Esophagus squamous epithelium (tissue), 5 donors: Measurements from ENCODE around the gene SLC2A13. TPM values are rescaled to one million over a fixed set of nuclear protein-coding genes. Genes with fewer than 3 reads are reported as not detected.

Experiments used
- DNase-seq: peaks from one replicate; lab custom pipeline; 2025; lab: John Stamatoyannopoulos, UW
- H3K27ac ChIP-seq, 4 donors: fragments of 200-600 bp; sonication (generic); one replicate each; pipeline ENCODE4 v1.5.1; 2016 to 2019; ENCODE audit warnings: mild to moderate bottlenecking in 1 of 4
- H3K27me3 ChIP-seq, 4 donors: fragments of 200-600 bp; sonication (generic); 1 replicate in 3 of 4; 2 replicates in 1 of 4; pipeline versions ENCODE4 v1.5.1 to v1.6.0; 2017 to 2021; ENCODE audit warnings: antibody characterized with exemption in 1 of 4
- H3K36me3 ChIP-seq, 3 donors: fragments of 200-600 bp; sonication (generic); one replicate each; pipeline ENCODE4 v1.5.1; 2016 to 2019
- H3K4me1 ChIP-seq, 3 donors: fragments of 200-600 bp; sonication (generic); one replicate each; pipeline ENCODE4 v1.5.1; 2017 to 2019
- H3K4me3 ChIP-seq, 4 donors: fragments of 200-600 bp; sonication (generic); 1 replicate in 3 of 4; 2 replicates in 1 of 4; pipeline ENCODE4 v1.5.1; 2016 to 2019; ENCODE audit warnings: mild to moderate bottlenecking in 2 of 4, moderate library complexity in 1 of 4
- H3K9me3 ChIP-seq, 3 donors: fragments of 200-600 bp; sonication (generic); one replicate each; pipeline ENCODE4 v1.5.1; 2016 to 2019
- POLR2A ChIP-seq, 4 donors: fragments of 450-650 bp; IDR thresholded peaks; one replicate each; pipeline ENCODE4 v1.6.1; 2017; ENCODE audit warnings: antibody characterized with exemption in 4 of 4, mild to moderate bottlenecking in 4 of 4, moderate library complexity in 3 of 4
- WGBS, 2 donors: methylation state at CpG; one replicate each; pipeline ENCODE4 v1.1.5; 2018; 5-methylcytosine and 5-hydroxymethylcytosine counted together
- intact Hi-C: fragments of 100-400 bp; cut with DNase I; formaldehyde crosslinking; loops from one replicate; pipeline ENCODE4 v1.15.0; 2022
- total RNA-seq, 4 donors: library from RNA; depleted of rRNA; stranded (reverse); fragments of >200 nt; gene quantifications; one replicate each; pipeline ENCODE4 v1.1.0, GENCODE V29; 2016
- TF ChIP-seq, protein P1 (sequence below), 6 experiments: fragments of 450-650 bp in 4 of 6; fragments of 200-600 bp in 2 of 6; sonication (generic) in 2 of 6; IDR thresholded peaks; one replicate each; pipeline ENCODE4 v1.5.1; 2016 to 2019; ENCODE audit warnings: antibody characterized with exemption in 6 of 6, mild to moderate bottlenecking in 4 of 6, moderate library complexity in 4 of 6
- donor health status: DM: yes; HTN: yes; CAD: no.

The SLC2A13 gene
- total RNA-seq, 4 donors from 2014 or later = 2.6 to 10.5 (median 4.0) TPM

DNA sequence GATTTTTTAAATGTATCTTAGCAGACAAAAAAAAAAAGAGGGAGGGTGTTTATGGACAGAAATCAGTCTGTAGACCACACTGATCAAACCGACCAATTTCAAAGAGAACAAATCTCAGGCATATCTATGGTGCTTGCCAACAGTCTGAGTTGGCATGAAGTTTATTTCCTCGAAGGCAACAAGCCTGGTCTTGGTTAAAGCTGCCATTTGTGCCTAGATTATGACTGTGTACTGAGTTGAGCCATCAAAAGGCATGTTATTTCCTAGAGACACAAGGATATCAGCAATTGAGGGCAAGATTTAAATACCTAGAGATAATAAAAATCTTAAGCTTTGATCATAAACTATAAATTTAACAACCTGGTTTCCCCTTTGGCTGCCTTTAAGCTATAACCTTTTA, 119.2 kb downstream of the SLC2A13 start:
- no peaks in the 10 kb centered on the region for H3K36me3 ChIP-seq
- no peak for DNase-seq
- peaks cover 0 to 6% (median 0%) of the 10 kb centered on the region in 3 donors for H3K4me1 ChIP-seq
- intact Hi-C loops = no loop called here
- H3K9me3 ChIP-seq = no peaks in the 10 kb centered on the region
- no peak overlapping the region for H3K4me3 ChIP-seq
- H3K27ac ChIP-seq = no peak overlapping the region
- H3K27me3 ChIP-seq = no peaks in the 10 kb centered on the region
- 28 to 30% methylated on average over 2 of the region's 2 CpGs for WGBS, 2 donors
- TF ChIP-seq POLR2A (IDR thresholded peaks at IDR 0.05) = no peak
- TF ChIP-seq, protein P1, sequence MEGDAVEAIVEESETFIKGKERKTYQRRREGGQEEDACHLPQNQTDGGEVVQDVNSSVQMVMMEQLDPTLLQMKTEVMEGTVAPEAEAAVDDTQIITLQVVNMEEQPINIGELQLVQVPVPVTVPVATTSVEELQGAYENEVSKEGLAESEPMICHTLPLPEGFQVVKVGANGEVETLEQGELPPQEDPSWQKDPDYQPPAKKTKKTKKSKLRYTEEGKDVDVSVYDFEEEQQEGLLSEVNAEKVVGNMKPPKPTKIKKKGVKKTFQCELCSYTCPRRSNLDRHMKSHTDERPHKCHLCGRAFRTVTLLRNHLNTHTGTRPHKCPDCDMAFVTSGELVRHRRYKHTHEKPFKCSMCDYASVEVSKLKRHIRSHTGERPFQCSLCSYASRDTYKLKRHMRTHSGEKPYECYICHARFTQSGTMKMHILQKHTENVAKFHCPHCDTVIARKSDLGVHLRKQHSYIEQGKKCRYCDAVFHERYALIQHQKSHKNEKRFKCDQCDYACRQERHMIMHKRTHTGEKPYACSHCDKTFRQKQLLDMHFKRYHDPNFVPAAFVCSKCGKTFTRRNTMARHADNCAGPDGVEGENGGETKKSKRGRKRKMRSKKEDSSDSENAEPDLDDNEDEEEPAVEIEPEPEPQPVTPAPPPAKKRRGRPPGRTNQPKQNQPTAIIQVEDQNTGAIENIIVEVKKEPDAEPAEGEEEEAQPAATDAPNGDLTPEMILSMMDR (IDR thresholded peaks at IDR 0.05) = no peak

- TF ChIP-seq, protein P1 (IDR thresholded peaks at IDR 0.05) = no peak
- TF ChIP-seq POLR2A (IDR thresholded peaks at IDR 0.05) = no peak
- DNase-seq = no peak
- intact Hi-C loops = no loop called here
Observed at GRCh38 chr12:39984670-39985069, 121.2 kb downstream of the SLC2A13 start.

GRCh38 chr12:39975374-39975918, 130.4 kb downstream of the SLC2A13 start:
- Histone ChIP-seq H3K36me3 (no peaks in the 10 kb centered on the region), H3K27me3 (no peaks in the 10 kb centered on the region), H3K27ac (no peak overlapping the region), H3K4me1 (peaks cover 0 to 3% (median 0%) of the 10 kb centered on the region in 3 donors), H3K9me3 (no peaks in the 10 kb centered on the region), H3K4me3 (no peak overlapping the region)
- intact Hi-C loops = no loop called here
- no peak for TF ChIP-seq POLR2A (IDR thresholded peaks at IDR 0.05)
- TF ChIP-seq, protein P1 (IDR thresholded peaks at IDR 0.05) = no peak
- no peak for DNase-seq
- 45 to 63% methylated on average over 5 of the region's 5 CpGs for WGBS, 2 donors

More at GRCh38 chr12:39984670-39985069, 121.2 kb downstream of the SLC2A13 start:
- Histone ChIP-seq H3K9me3 (no peaks in the 10 kb centered on the region), H3K27me3 (no peaks in the 10 kb centered on the region), H3K27ac (no peak overlapping the region), H3K4me3 (no peak overlapping the region), H3K36me3 (no peaks in the 10 kb centered on the region), H3K4me1 (peaks cover 0 to 6% (median 0%) of the 10 kb centered on the region in 3 donors)
- 75 to 92% methylated on average over 5 of the region's 5 CpGs for WGBS, 2 donors

GRCh38 chr12:39972119-39972518, 133.8 kb downstream of the SLC2A13 start:
- Histone ChIP-seq H3K36me3 (no peaks in the 10 kb centered on the region), H3K4me3 (no peak overlapping the region), H3K4me1 (peaks cover 0 to 3% (median 0%) of the 10 kb centered on the region in 3 donors), H3K27me3 (no peaks in the 10 kb centered on the region), H3K27ac (no peak overlapping the region), H3K9me3 (no peaks in the 10 kb centered on the region)
- WGBS, 2 donors = 45 to 73% methylated on average over 1 of the region's 1 CpG
- DNase-seq = no peak
- intact Hi-C loops = no loop called here
- TF ChIP-seq POLR2A (IDR thresholded peaks at IDR 0.05) = no peak
- TF ChIP-seq, protein P1 (IDR thresholded peaks at IDR 0.05) = no peak

DNA sequence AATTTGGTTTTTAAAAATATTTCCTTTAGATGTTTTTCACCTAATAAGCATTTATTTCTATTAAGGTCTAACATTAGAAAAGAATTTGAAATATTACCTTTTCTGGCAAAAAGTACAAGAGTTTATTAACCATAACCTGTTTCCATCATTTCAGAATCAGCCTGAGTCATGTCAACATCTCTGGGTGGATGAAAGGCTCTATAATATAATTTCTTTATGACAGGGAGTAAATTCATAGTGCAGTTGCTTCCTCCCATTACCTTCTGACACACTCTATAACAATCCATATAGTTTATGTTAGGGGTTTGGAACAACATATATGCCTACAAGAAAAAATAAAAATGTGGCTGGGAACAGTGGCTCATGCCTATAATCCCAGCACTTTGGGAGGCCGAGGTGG, 134.5 kb downstream of the SLC2A13 start:
- Histone ChIP-seq H3K4me1 (peaks cover 0 to 3% (median 0%) of the 10 kb centered on the region in 3 donors), H3K36me3 (no peaks in the 10 kb centered on the region), H3K27ac (no peak overlapping the region), H3K27me3 (no peaks in the 10 kb centered on the region), H3K4me3 (no peak overlapping the region), H3K9me3 (no peaks in the 10 kb centered on the region)
- no peak for DNase-seq
- WGBS, 2 donors = 50 to 100% methylated on average over 1 of the region's 1 CpG
- intact Hi-C loops = no loop called here
- TF ChIP-seq, protein P1 (IDR thresholded peaks at IDR 0.05) = no peak
- TF ChIP-seq POLR2A (IDR thresholded peaks at IDR 0.05) = no peak
